Measurements from ENCODE around the gene CHSY1.

DNA sequence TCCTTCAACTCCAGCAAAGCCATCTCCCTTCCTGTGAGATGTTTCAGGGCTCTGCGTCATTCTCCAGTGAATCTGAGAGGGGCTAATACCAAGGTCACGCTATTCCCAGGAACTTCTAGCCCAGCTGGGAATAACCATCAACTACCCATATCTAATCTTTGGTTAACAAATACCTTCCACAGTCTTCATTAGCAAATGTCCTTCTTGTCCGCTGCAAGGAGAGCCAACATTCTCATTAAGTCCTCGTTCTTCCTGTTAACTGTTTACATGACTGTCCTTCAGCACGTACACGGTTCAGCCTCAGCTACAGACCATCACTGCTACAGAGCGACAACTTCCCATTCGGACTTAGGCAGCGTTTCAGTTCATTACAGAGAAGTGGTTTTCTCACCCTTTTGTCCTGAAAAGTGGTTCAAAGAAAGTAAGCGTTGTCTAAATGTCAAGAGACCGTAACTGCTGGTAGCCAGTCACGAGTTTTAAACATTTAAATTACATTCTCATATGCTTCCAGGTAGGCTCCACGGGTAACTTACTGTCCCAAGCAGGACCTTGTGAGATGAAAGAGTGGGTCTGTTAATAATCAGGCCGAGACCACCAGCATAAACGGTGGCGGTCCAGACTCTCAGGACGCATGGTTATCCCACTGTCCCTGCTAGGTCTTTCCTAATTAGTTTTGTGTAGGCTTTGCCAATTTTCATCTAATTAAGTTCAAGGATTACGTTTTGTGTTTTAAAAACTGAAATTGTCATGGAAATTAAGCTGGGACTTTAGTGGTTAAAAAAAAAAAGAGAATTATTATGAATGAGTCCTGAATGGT lies 63.8 kb downstream of the CHSY1 start:
- TF ChIP-seq FOXP2 (optimal IDR thresholded peaks at IDR 0.05; ENCODE audit: borderline replicate concordance, extremely low read depth, extremely low read length, insufficient read depth) (peak; percentile 85), TAF1 (IDR thresholded peaks at IDR 0.05; ENCODE audit: borderline replicate concordance, insufficient read depth, low read length) (peak; percentile 54; the same call in 1 of the 2 replicates), POLR2AphosphoS5 (IDR thresholded peaks at IDR 0.05; ENCODE audit: low read depth, low read length) (peak; percentile 63)

All from PFSK-1 (cell line).